Thymus (tissue), 11 donors: ENCODE results near the gene RECK. TPM values are rescaled to one million over a fixed set of nuclear protein-coding genes. Genes with fewer than 3 reads are reported as not detected.
"Not testable (repeated sequence)": the region's sequence is repeated elsewhere in the genome, so short reads cannot be mapped to it uniquely, and the experiment has no call there.

Source experiments
- DNase-seq, 9 donors: peaks; one replicate each; pipeline ENCODE4 v3.0.0-alpha.2; 2013; ENCODE audit warnings: low spot score in 9 of 9, low read depth in 6 of 9, missing footprints in 1 of 9
- H3K27ac ChIP-seq, 2 donors: one replicate each; pipeline ENCODE4 v1.5.1; 2013; ENCODE audit warnings: control low read depth in 1 of 2, low read depth in 1 of 2, low read length in 1 of 2, mild to moderate bottlenecking in 1 of 2, moderate library complexity in 1 of 2
- H3K27me3 ChIP-seq, 2 donors: one replicate each; pipeline ENCODE4 v1.5.1; 2013; ENCODE audit warnings: low read length in 1 of 2; ENCODE audit not compliant: control insufficient read depth in 2 of 2, insufficient read depth in 1 of 2
- H3K36me3 ChIP-seq, 2 donors: one replicate each; pipeline ENCODE4 v1.5.1; 2013; ENCODE audit warnings: low read length in 1 of 2, mild to moderate bottlenecking in 1 of 2, moderate library complexity in 1 of 2; ENCODE audit not compliant: control insufficient read depth in 2 of 2, insufficient read depth in 2 of 2
- H3K4me1 ChIP-seq, 2 donors: one replicate each; pipeline ENCODE4 v1.5.1; 2013; ENCODE audit warnings: low read length in 2 of 2; ENCODE audit not compliant: control insufficient read depth in 2 of 2, insufficient read depth in 2 of 2
- H3K4me3 ChIP-seq, 2 donors: one replicate each; pipeline ENCODE4 v1.5.1; 2013; ENCODE audit warnings: low read length in 2 of 2, control low read depth in 1 of 2, mild to moderate bottlenecking in 1 of 2
- H3K9me3 ChIP-seq, 2 donors: one replicate each; pipeline ENCODE4 v1.5.1; 2013; ENCODE audit warnings: low read length in 1 of 2, mild to moderate bottlenecking in 1 of 2; ENCODE audit not compliant: control insufficient read depth in 2 of 2, insufficient read depth in 1 of 2
- WGBS: extraction: QIAGEN DNeasy Blood & Tissue Kit; methylation state at CpG from one replicate; pipeline ENCODE4 v1.1.7; 2013; 5-methylcytosine and 5-hydroxymethylcytosine counted together
- polyA plus RNA-seq: library from polyadenylated mRNA; stranded (reverse); fragments of 200-250 nt; gene quantifications from one replicate; pipeline ENCODE4 v1.2.3, GENCODE V29; 2013
- total RNA-seq: library from RNA; stranded (reverse); fragments of 120-200 nt; gene quantifications from one replicate; pipeline ENCODE4 v1.2.4, GENCODE V29; 2013
- donor health status: healthy.

Gene RECK
- total and polyA plus RNA-seq, 2 donors: 3.3 to 6.6 TPM

- H3K36me3 ChIP-seq: peaks cover 0 to 5% of the 10 kb centered on the region in 2 donors
- no peaks in the 10 kb centered on the region for H3K27me3 ChIP-seq
- H3K9me3 ChIP-seq: no peaks in the 10 kb centered on the region
- no peak for DNase-seq
- H3K27ac ChIP-seq: no peak overlapping the region
- 60% methylated on average over 5 of the region's 5 CpGs for WGBS
- peaks cover 0 to 2% of the 10 kb centered on the region in 2 donors for H3K4me1 ChIP-seq
- H3K4me3 ChIP-seq: no peak overlapping the region
Observed at GRCh38 chr9:36127652-36128244, 91.0 kb downstream of the RECK start.

GRCh38 chr9:36128349-36128748 is 91.6 kb downstream of the RECK start:
- no peak for DNase-seq
- Histone ChIP-seq H3K36me3 (peaks cover 0 to 3% of the 10 kb centered on the region in 2 donors), H3K4me1 (peaks cover 0 to 2% of the 10 kb centered on the region in 2 donors), H3K27ac (no peak overlapping the region), H3K4me3 (no peak overlapping the region), H3K27me3 (no peaks in the 10 kb centered on the region), H3K9me3 (no peaks in the 10 kb centered on the region)
- WGBS: 81% methylated on average over 8 of the region's 8 CpGs

DNA sequence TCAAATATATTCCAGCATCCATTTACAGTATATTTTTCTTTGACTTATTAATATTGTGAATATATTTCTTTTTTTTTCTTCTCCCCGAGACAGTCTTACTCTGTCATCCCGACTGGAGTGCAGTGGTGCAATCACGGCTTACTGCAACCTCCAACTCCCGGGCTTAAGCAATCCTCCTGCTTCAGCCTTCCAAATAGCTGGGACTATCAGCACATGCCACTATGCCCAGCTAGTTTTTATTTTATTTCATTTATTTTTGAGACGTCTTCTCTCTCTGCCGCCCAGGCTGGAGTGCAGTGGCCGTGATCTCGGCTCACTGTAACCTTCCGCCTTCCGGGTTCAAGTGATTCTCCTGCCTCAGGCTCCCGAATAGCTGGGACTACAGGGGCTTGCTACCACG is 92.4 kb downstream of the RECK start:
- H3K9me3 ChIP-seq: no peaks in the 10 kb centered on the region
- DNase-seq: no peak
- peaks cover 0 to 2% of the 10 kb centered on the region in 2 donors for H3K4me1 ChIP-seq
- H3K36me3 ChIP-seq: peaks cover 0 to 3% of the 10 kb centered on the region in 2 donors
- WGBS: 97% methylated on average over 12 of the region's 12 CpGs
- no peak overlapping the region for H3K4me3 ChIP-seq
- no peaks in the 10 kb centered on the region for H3K27me3 ChIP-seq
- H3K27ac ChIP-seq: no peak overlapping the region

GRCh38 chr9:36131666-36132065 is 95.0 kb downstream of the RECK start:
- not testable (repeated sequence) for H3K27ac ChIP-seq, DNase-seq
- WGBS: 97% methylated on average over 7 of the region's 7 CpGs

GRCh38 chr9:36132086-36132485 is 95.4 kb downstream of the RECK start:
- no peak overlapping the region for H3K4me3 ChIP-seq
- H3K9me3 ChIP-seq: peaks cover 0 to 2% of the 10 kb centered on the region in 2 donors
- H3K27ac ChIP-seq: no peak overlapping the region
- H3K36me3 ChIP-seq: no peaks in the 10 kb centered on the region
- DNase-seq: no peak
- 97% methylated on average over 3 of the region's 3 CpGs for WGBS
- peaks cover 9 to 12% of the 10 kb centered on the region in 2 donors for H3K4me1 ChIP-seq
- H3K27me3 ChIP-seq: peaks cover 0 to 21% of the 10 kb centered on the region in 2 donors

More at GRCh38 chr9:36131666-36132065, 95.0 kb downstream of the RECK start:
- not testable (repeated sequence) for H3K9me3 ChIP-seq, H3K4me1 ChIP-seq, H3K36me3 ChIP-seq, H3K4me3 ChIP-seq
- H3K27me3 ChIP-seq: peaks cover 0 to 18% of the 10 kb centered on the region in 2 donors

- H3K27ac ChIP-seq: no peak overlapping the region
- H3K4me1 ChIP-seq: peaks cover 13 to 33% of the 10 kb centered on the region in 2 donors
- DNase-seq: no peak
- WGBS: 97% methylated on average over 9 of the region's 9 CpGs
- H3K27me3 ChIP-seq: peaks cover 0 to 33% of the 10 kb centered on the region in 2 donors
- peaks cover 0 to 3% of the 10 kb centered on the region in 2 donors for H3K9me3 ChIP-seq
- H3K36me3 ChIP-seq: no peaks in the 10 kb centered on the region
- no peak overlapping the region for H3K4me3 ChIP-seq
Observed at GRCh38 chr9:36134761-36135505, 98.2 kb downstream of the RECK start.

- peaks cover 0 to 33% of the 10 kb centered on the region in 2 donors for H3K27me3 ChIP-seq
- 25% methylated on average over 18 of the region's 18 CpGs for WGBS
- H3K27ac ChIP-seq: no peak overlapping the region
- no peaks in the 10 kb centered on the region for H3K36me3 ChIP-seq
- peaks cover 0 to 3% of the 10 kb centered on the region in 2 donors for H3K9me3 ChIP-seq
- no peak for DNase-seq
- peaks cover 22 to 42% of the 10 kb centered on the region in 2 donors for H3K4me1 ChIP-seq
- peak overlapping the region in 1 of 2 donors; percentile 62 for H3K4me3 ChIP-seq
Observed at GRCh38 chr9:36135741-36136271, 99.1 kb downstream of the RECK start.

DNA sequence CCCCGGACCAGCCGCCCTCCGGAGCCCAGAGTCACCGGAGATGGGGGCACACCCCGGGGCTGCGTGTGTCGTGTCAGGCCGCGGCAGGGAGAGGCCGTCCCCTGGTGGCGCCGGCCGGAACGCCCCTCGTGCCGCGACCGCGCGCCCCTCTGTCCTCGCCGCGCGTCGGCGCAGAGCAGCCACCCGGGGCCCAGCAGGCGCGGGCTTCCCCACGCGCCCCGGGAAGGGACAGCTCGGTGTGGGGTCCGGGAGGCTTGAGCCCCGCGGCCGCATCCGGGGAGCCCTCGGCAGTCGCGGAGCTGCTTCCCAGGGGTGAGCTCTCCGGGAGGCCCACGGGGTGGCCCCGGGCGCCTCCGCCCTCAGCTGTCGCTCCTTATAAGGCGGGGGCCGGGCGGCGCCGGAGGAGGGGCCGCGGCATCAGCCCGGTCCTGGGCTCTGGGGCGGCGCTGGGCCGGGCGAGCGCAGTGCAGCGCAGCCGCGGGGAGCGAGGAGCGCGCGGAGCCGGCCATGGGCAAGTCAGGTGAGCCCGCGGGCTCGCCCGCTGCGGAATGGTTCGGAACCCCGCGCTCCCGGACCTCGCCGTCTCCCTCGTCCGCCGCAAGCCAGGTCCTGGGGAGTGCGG is 99.7 kb downstream of the RECK start, which contains the start of gene GLIPR2:
Gene GLIPR2 (plus strand): TSS at position 462 of the 622 bp plus-strand sequence. CDS start 46 bp downstream, at position 508.
- no peak within 1 kb of the TSS for H3K27ac ChIP-seq
- peaks cover 0 to 3% of the 10 kb centered on the region in 2 donors for H3K9me3 ChIP-seq
- peak in 5 of 9 donors; percentile 49 to 83 (median 68) for DNase-seq
- WGBS: under 1% methylated on average over 83 of the region's 83 CpGs
- H3K36me3 ChIP-seq: no peaks in the 10 kb centered on the region
- peaks cover 0 to 33% of the 10 kb centered on the region in 2 donors for H3K27me3 ChIP-seq
- peak within 1 kb of the TSS; percentile 53 to 62 for H3K4me3 ChIP-seq
- H3K4me1 ChIP-seq: peaks cover 24 to 47% of the 10 kb centered on the region in 2 donors
